Activated T-helper 1 cell treated with Interleukin-2 at 50 U/mL for 16 hours (primary cell): ENCODE data around the gene FAM156B.
"Not testable (repeated sequence)": the region's sequence is repeated elsewhere in the genome, so short reads cannot be mapped to it uniquely, and the experiment has no call there.

ENCODE experiments used
- DNase-seq: peaks from one replicate; pipeline ENCODE4 v3.0.0-alpha.2; 2020; ENCODE audit warnings: low read depth

FAM156B gene, protein sequence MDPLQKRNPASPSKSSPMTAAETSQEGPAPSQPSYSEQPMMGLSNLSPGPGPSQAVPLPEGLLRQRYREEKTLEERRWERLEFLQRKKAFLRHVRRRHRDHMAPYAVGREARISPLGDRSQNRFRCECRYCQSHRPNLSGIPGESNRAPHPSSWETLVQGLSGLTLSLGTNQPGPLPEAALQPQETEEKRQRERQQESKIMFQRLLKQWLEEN

DNA sequence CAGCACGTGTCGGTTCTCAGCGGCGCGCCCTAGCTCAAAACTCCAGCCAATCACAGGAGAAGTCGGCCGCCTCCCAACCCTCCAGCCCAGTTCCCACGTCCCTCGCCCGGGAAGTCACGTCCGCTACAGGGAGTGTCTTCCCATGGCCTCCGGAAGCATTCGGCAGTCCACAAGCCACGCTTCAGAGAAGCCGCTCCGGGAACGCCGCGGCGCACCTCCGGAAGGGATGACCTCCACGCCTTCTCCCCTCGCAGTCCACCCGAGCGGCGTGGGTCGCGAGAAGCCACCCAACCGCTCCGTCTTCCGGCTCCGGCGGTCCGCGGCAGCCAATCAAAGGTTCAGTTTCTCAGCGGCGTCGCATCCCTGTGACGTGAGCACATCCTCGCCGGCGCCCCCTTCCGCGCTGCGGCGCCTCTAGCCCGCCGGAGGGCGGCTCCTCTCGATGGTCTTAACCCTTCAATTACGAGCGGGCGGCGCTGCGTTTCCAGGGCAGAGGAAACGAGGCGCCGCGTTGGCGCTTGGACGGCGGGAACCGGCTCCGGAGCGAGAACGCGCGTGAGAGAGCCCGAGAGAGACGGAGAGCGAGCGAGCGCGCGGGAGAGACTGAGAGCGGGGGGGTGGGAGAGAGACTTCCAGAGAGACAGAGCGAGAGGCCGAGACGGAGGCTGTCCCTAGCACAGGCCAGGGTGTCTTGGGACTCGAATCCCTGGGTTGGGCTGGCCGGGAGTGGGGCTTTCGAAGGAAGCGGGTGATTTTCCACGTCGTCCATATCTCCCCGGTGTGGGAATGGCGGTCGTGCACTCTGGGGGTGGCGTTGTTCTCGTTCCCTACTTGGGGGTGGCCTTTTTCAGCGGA is at the start of gene FAM156B:
FAM156B (plus strand) TSS at position 476 of the 855 bp plus-strand sequence. CDS start 9,896 bp downstream, outside the sequence.
- DNase-seq, result not testable (repeated sequence)

DNA sequence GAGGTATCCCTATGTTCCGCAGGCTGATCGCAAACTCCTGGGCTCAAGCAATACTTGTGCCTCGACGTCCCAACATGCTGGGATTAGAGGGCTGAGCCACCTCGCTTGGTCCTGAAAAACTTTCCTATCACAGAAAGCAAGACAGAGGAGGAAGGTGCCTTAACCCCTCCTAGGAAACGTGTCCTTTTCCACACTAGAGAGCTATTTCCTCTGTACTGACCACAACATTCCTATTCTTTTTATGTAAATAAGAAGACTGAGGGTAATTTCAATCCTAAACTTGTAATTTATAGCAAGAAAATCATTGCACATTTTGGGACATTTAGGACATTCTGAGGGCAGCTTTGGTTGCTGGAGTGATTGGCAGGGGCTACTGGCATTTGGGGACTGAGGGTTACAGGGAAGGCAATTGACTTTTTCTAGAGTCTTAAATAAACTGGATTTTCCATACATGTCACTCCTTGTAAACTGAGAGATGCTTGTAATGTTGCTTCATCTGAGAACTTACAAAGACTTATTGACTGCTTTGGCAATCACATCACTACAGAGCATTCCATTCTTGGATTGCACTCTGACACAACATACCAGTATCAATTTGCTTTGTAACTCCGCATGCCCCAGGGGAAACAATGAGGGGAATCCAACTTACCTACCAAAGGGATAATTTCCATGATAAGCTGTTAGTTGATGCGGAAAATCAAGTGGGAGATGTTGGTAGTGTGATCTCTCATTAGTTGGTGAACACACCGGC is 44.8 kb upstream of the FAM156B start:
- DNase-seq, result no peak

DNA sequence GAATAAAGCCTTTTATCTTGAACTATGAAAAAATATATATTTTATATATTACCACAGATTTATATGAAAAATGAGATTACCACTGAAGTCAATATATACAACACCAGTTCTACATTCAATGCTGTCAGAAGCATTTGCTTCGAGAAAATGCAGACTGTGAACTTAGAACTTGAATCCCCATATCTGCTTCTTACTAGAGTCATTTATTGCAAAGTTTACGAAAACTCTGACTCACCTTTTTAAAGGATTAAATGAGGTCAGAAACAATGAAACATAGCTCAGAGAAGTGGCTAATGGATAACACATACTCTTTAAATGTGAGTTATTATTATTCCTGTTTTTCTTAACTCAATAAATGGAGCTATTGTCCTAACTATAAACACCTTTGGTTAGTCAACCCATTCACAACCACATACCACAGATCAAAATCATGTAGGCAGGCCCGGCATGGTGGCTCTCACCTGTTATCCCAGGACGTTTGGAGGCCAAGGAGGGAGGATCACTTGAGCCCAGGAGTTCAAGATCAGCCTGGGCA is 40.1 kb upstream of the FAM156B start:
- not testable (repeated sequence) for DNase-seq

DNA sequence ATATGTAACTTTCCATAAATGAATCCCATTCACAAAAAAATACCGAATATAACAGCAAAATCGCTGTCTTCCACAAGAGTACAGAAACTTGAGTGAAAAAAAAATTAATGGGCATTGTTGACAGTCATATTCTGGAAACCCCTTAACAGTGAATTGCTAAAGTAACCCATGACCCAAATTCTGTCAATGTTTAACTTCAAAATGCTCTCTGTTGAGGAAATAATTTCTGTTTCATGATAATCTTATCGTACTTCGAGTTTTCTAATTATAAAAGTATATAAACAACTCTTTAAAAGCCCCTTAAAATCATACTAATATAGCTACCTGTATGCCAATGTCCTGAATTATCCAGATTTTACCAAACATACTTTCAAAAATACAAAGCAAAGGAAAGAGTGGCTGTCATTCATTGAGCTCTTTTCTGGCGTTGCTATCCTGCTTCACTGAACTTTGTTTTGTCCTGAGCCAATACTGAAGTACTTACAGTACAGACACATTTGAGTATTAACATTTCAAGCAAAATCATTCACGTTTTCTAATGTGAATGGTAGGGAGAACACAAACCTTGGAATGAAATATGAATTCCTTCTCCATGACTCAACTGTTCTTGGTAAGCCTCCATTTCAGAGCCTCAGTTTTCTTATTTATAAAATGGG is 31.7 kb upstream of the FAM156B start:
- no peak for DNase-seq

DNA sequence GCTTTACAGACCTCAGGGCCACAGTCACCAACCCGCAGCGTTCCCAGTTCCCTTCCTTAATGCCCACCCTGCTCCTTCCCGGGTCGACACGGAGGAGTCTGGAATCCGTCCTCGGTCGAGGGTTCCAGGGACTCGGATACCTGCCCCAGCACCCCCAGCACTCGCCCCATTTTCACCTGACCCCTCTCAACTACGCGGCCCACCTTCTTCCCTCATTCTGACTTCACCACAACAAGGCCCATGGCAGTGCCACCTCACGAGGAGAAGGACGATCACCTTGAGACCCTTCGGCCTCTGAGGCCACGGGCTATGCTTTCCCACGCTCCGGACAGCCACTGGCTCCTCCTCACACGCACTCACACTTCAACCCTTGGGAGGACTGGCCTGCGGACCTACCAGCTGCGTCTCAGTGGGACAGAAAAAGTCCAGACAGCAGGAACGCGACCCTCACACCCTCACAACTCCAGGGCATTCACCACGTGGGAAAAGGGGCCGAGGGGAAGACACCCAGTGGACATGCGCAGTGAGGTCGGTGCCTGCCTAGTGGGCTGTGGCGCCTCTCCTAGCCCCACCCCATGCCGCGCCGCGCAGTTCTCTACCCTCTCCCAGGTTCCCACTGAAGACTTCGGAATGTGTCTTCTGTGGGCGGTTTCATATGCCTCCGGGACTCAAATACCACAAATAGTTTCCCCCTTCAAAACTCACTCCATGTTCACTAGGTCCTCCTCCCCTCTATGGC is 29.4 kb upstream of the FAM156B start, which contains the start of gene XAGE3:
XAGE3 (minus strand) TSS at position 474 of the 739 bp plus-strand sequence. CDS start 950 bp downstream, outside the sequence.
- no peak for DNase-seq

DNA sequence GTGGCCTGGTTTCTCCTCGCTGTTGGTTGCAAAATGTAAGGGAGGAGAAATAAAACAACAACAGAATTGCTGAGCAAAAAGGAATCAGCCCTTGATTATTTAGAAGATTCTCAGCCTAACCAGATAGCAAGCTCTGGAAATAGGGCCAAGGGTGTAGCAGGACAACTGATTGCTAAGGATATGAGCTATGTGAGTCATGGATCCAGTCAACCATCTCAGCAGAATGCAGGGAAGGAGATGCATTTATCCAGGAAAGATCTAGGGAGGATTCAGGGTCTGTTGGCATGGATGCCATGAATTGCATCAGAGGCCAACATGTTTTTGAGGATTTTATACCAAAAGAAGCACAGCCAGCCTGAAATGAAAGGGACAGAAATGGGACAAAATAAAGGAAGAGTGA is 27.1 kb upstream of the FAM156B start:
- no peak for DNase-seq

DNA sequence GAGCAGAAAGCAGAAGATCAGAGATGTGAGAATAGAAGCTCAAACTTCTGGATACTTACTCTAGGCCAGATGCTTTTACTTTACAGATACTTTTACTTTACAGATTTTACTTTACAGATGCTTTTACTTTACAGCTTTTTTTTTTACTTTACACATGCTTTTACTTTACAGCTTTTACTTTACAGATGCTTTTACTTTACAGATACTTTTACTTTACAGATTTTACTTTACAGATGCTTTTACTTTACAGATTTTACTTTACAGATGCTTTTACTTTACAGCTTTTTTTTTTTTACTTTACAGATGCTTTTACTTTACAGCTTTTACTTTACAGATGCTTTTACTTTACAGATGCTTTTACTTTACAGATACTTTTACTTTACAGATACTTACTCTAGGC is 23.3 kb upstream of the FAM156B start:
- not testable (repeated sequence) for DNase-seq

DNA sequence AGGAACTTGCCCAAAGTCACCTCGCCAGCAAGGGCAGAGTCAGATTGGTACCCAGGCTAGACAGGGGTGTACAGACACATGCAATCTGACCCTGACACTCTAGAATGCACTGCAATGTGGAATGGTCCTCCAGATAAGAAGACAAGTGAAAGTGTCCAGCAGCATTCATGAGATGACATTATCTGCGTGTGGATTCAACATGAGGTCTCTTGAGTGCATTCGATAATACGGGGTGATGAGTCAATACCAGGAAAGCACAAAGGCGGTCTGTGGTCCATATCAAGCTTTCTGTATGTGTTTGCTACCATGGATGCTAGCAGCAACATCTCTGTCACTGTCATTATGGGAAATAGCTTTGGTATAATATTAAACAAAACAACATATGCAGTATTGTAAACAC is 22.5 kb upstream of the FAM156B start:
- DNase-seq, result no peak

DNA sequence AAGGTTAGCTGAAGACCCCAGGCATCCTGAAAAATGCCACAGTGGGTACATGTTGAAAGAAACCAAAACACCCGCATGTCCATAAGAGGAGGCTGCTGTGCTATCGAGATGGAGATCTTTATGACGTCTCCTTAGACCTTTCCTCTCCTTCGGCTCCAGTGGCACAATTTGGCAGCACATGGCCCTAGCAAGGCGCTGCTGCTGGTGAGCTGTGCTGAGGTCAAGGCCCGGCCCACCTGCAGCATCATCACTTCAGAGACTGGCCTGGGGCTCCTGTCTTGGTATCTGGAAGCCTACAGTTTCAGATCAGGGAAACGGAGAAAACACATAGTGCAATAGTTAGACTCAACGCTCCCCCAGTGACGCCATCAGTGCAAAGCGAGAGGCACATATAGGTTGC is 21.7 kb upstream of the FAM156B start:
- not testable (repeated sequence) for DNase-seq

DNA sequence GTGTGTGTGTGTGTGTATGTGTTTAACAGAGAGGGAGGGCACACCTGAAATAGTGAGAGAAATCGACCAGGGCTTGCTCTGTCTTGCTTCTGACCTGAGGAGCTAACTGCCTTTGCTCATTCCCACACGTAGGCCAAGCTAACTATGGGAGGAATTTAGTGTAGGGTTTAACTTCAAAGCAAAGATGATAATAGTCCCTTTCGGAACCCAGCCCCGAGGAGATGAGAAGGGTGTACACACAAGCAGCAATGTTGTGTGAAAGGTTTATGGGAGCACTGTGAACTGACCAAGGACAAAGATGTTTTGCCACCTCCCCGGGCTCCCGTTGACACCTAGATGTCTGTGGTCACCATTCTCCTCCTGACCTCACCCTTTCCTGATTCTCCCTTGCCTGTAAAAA is 20.7 kb upstream of the FAM156B start:
- DNase-seq, result not testable (repeated sequence)

DNA sequence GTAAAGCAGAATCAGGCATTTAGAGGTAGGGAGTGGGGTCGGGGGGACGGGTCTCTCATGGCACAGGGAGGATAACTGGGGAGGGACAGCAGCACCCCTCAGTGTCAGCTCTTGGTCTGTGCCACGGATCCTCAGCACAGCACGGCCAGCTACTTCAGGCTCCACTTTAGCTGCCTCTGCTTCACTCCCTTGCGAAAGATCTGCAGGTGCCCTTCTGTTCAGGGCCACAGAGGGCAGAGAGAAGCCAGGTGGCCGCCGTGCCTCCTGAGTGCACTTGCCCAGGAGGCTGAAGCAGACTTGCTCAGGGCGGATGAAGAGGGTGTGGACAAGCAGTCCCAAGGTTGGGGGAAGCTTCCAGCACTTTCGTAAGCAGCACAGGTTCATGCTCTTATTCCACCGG is 9.7 kb upstream of the FAM156B start:
- DNase-seq, result not testable (repeated sequence)

DNA sequence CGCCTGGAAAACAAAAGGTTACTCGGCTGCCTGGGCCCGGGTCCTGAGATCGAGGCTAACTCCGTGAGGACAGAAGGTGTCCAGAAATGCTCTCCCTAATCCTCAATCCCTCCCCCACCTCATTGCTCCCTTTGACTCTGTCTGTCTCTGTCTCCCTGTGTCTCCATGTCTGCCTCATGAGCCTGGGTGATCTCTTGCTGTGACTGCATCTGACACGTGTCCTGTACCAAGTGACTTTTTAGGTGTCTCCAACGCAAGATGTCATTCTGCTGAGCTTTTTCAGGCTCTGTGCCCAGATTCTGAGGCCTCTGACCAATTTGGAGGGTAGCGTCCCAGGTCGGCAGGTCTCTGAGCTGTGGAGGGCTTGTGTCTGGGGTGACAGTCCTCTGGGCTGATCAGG is 9.0 kb upstream of the FAM156B start:
- not testable (repeated sequence) for DNase-seq

DNA sequence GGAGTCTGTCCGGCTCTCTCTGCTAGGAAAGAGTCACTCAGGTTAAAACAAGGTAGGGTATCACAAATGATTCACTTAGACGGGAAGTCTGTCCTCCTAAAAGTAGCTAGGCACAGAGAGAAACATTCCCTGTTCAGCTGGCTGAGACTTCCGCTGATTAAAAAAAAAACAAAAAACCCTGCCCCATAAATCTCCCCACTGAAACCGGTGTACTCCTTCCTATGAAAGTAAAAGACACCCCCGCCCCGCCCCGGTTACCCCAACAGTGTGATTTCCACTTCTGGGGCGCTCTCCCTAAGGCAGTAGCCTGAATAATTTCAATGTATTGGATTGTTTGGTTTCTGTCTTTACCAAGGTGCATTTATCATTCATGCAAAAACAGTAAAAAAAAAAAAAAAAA is 692 bp upstream of the FAM156B start:
- DNase-seq, result not testable (repeated sequence)

DNA sequence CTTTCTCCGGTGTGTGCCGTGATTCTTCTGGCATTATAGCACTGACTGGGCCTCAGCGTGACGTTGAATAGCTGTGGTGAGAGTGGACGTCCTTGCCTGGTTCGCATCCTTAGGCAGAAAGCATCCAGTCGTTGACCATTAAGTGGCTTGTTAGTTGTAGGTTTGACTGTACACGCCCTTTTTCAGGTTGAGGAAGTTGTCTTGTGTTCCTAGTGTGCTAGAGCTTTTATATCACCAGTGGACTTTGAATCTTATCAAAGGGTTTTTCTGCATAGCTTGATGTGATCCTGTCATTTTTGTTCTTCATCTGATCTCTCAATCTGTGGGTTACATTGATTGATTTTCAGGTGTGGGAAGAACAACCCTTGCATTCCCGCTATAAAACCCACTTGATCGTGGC is 8.4 kb downstream of the FAM156B start:
- not testable (repeated sequence) for DNase-seq

DNA sequence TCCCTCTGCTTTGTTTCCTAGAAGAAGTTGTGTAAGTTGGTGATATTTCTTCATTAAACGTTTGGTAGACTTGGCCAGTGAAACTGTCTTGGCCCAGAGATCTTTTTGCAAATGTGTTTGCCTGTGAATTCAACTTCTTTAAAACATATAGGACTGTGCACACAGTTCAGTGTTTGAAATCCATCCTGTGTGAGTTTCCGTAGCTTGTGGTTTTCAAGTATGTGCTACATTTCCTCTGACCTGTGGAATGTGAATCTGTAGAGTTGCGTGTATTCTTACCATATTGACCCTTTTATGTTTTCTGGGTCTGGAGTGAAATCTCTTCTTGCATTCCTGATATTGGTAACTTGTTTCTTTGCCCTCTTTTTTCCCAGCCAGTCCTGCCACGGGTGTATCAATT is 8.9 kb downstream of the FAM156B start:
- DNase-seq, result not testable (repeated sequence)

DNA sequence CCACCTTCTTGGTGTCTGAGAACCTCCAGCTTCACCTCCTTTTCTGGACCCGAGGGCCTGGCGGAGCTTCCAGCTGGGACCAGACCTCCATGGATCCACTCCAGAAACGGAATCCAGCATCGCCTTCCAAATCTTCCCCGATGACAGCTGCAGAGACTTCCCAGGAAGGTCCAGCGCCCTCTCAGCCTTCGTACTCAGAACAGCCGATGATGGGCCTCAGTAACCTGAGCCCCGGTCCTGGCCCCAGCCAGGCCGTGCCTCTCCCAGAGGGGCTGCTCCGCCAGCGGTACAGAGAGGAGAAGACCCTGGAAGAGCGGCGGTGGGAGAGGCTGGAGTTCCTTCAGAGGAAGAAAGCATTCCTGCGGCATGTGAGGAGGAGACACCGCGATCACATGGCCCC is 10.0 kb downstream of the FAM156B start:
- DNase-seq, result not testable (repeated sequence)

DNA sequence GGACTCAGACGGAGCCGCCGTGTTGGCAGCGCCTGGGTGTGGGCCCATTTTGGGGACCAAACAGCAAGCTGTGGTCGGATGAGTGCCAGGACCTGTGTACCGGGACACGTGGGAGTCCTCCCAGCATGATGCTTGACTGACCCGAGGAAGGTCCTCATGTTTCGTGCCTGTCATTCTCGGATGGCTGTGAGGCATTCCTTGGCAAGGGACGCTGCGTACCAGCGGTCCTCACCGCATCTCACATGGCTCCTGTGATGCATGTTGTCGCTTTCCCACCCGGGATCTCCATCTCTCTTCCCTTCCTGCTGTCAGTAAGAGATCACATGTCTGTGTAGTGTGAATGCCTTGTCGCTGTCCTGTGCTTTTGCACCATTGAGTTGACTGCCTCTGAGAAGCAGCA is 10.8 kb downstream of the FAM156B start:
- DNase-seq, result not testable (repeated sequence)

DNA sequence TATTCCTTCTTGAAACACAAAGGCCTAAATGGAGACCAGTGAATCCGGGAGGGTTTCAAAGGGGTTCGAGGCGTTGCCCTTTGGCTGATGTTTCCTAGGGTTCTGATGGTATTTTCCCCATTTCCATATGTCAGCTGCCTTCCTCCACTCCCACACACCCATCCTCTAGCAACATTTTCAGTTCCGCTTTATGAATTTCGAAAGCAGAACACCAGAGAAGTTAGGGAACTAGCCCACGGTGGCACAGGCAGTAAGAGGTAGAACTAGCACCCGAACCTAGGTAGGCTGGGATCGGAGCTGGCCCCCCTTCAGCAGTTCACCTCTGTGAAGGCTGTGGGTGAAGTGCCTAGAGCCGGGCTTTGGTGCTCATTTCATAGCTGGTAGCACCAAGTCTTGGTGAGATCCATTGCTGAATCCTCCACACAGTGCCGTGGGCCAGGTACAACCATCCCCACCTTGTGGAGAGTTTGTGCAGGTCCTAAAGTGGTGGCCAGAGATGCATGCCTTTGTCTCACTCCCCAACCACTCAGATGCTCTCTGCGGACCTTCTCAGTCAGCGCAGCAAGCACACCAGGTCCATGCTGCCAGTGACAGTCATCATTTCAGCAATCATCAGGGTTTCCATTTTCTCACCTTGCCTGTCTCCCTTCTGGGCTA is 12.3 kb downstream of the FAM156B start:
- DNase-seq, result not testable (repeated sequence)

DNA sequence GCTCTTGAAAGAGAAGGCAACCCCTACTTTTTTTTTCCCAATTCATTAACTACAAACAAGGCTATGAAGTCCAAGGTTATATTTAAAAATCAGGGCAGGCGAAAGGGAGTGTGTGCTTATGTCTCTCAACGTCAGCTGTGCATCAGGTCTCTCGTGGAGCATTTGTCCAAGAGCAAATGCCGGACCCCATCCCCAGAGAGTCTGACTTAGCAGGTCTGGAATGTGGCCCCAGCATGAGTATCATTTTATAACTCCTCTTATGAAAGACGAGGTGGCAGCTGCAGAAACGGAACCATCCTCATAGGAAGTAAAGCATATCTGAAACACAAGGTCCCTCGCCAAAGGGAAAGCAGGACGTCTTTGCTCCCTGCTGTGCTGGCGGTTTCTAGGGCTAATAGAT is 16.6 kb downstream of the FAM156B start:
- DNase-seq, result not testable (repeated sequence)

DNA sequence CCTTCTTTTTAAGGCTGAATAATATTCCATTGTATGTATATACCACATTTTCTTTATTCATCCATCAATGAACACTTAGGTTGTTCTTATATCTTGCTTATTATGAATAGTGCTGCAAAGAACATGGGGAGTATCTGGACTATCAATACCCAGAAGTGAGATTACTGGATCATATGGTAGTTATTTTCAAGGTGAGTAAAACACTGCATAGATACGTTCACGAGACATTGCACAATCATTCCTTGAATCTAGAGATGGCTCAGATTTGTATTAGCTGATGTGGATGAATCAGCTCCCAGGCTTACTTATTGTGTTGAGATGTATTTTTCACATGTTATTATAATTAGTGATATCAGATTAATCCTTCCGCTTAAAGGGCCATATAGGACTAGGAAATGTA is 17.6 kb downstream of the FAM156B start:
- not testable (repeated sequence) for DNase-seq
